Skeletal muscle tissue (tissue), 4 donors: ENCODE results near the gene ZFC3H1. TPM values are rescaled to one million over a fixed set of nuclear protein-coding genes. Genes with fewer than 3 reads are reported as not detected.

ENCODE experiments used
- H3K27ac ChIP-seq: one replicate; pipeline ENCODE4 v1.7.0; 2013; ENCODE audit warnings: mild to moderate bottlenecking, low read depth, low read length, inconsistent platforms
- H3K27me3 ChIP-seq, 3 donors: one replicate each; pipeline ENCODE4 v1.7.0; 2013; ENCODE audit warnings: low read length in 3 of 3; ENCODE audit not compliant: control insufficient read depth in 3 of 3, insufficient read depth in 3 of 3
- H3K36me3 ChIP-seq, 3 donors: one replicate each; pipeline ENCODE4 v1.7.0; 2013; ENCODE audit warnings: low read length in 3 of 3; ENCODE audit not compliant: control insufficient read depth in 3 of 3, insufficient read depth in 3 of 3
- H3K4me1 ChIP-seq, 3 donors: one replicate each; pipeline ENCODE4 v1.7.0; 2013; ENCODE audit warnings: low read length in 3 of 3, mild to moderate bottlenecking in 3 of 3; ENCODE audit not compliant: control insufficient read depth in 3 of 3, insufficient read depth in 3 of 3
- H3K4me3 ChIP-seq, 3 donors: one replicate each; pipeline ENCODE4 v1.7.0; 2013; ENCODE audit warnings: low read length in 3 of 3
- H3K9ac ChIP-seq, 3 donors: one replicate each; pipeline ENCODE4 v1.7.0; 2013; ENCODE audit warnings: low read length in 3 of 3, mild to moderate bottlenecking in 3 of 3, moderate library complexity in 2 of 3, low read depth in 1 of 3
- H3K9me3 ChIP-seq, 3 donors: one replicate each; pipeline ENCODE4 v1.7.0; 2013; ENCODE audit warnings: low read length in 3 of 3; ENCODE audit not compliant: control insufficient read depth in 3 of 3
- total RNA-seq: library from RNA; depleted of rRNA; stranded (reverse); fragments of >200 nt; gene quantifications from one replicate; pipeline ENCODE4 v1.2.3, GENCODE V29; 2014
- donor health status: Osteomylitis.

ZFC3H1 gene
- total RNA-seq, 1 donor from 2014 or later = 25.1 TPM

- Histone ChIP-seq H3K4me1 (no peaks in the 10 kb centered on the region), H3K4me3 (no peak overlapping the region), H3K27ac (no peak overlapping the region), H3K36me3 (peaks cover 21 to 77% (median 61%) of the 10 kb centered on the region in 3 donors), H3K27me3 (no peaks in the 10 kb centered on the region), H3K9ac (no peak overlapping the region), H3K9me3 (no peaks in the 10 kb centered on the region)
These were observed 41.7 kb downstream of the ZFC3H1 start for GRCh38 chr12:71621938-71622337.

GRCh38 chr12:71610031-71610795 is 53.4 kb downstream of the ZFC3H1 start:
- Histone ChIP-seq H3K4me1 (no peaks in the 10 kb centered on the region), H3K27ac (no peak overlapping the region), H3K27me3 (no peaks in the 10 kb centered on the region), H3K4me3 (no peak overlapping the region), H3K36me3 (peaks cover 7 to 61% (median 58%) of the 10 kb centered on the region in 3 donors), H3K9ac (no peak overlapping the region), H3K9me3 (no peaks in the 10 kb centered on the region)

GRCh38 chr12:71607494-71608330 is 55.9 kb downstream of the ZFC3H1 start:
- Histone ChIP-seq H3K36me3 (peaks cover 7 to 41% (median 36%) of the 10 kb centered on the region in 3 donors), H3K9me3 (no peaks in the 10 kb centered on the region), H3K9ac (no peak overlapping the region), H3K27ac (no peak overlapping the region), H3K27me3 (no peaks in the 10 kb centered on the region), H3K4me1 (peaks cover 0 to 6% (median 4%) of the 10 kb centered on the region in 3 donors), H3K4me3 (no peak overlapping the region)

- no peaks in the 10 kb centered on the region for H3K9me3 ChIP-seq
- peaks cover 7 to 20% (median 20%) of the 10 kb centered on the region in 3 donors for H3K36me3 ChIP-seq
- H3K9ac ChIP-seq = no peak overlapping the region
- H3K4me3 ChIP-seq = no peak overlapping the region
- H3K4me1 ChIP-seq = peaks cover 0 to 6% (median 4%) of the 10 kb centered on the region in 3 donors
- no peak overlapping the region for H3K27ac ChIP-seq
- no peaks in the 10 kb centered on the region for H3K27me3 ChIP-seq
These were observed 58.6 kb downstream of the ZFC3H1 start for GRCh38 chr12:71605039-71605438.

- H3K27me3 ChIP-seq = no peaks in the 10 kb centered on the region
- H3K9me3 ChIP-seq = no peaks in the 10 kb centered on the region
- no peak overlapping the region for H3K9ac ChIP-seq
- H3K27ac ChIP-seq = no peak overlapping the region
- peaks cover 0 to 6% (median 4%) of the 10 kb centered on the region in 3 donors for H3K4me1 ChIP-seq
- peaks cover 0 to 6% (median 4%) of the 10 kb centered on the region in 3 donors for H3K36me3 ChIP-seq
- H3K4me3 ChIP-seq = no peak overlapping the region
These were observed 60.7 kb downstream of the ZFC3H1 start for GRCh38 chr12:71602761-71603577.

- H3K9ac ChIP-seq = no peak overlapping the region
- H3K27ac ChIP-seq = no peak overlapping the region
- H3K4me3 ChIP-seq = no peak overlapping the region
- H3K36me3 ChIP-seq = peaks cover 0 to 4% (median 2%) of the 10 kb centered on the region in 3 donors
- no peaks in the 10 kb centered on the region for H3K27me3 ChIP-seq
- H3K4me1 ChIP-seq = peaks cover 0 to 6% (median 4%) of the 10 kb centered on the region in 3 donors
- H3K9me3 ChIP-seq = no peaks in the 10 kb centered on the region
These were observed 62.1 kb downstream of the ZFC3H1 start for GRCh38 chr12:71601546-71601945.

GRCh38 chr12:71599210-71599609 is 64.4 kb downstream of the ZFC3H1 start:
- no peak overlapping the region for H3K9ac ChIP-seq
- H3K36me3 ChIP-seq = no peaks in the 10 kb centered on the region
- H3K27me3 ChIP-seq = peaks cover 2 to 5% (median 4%) of the 10 kb centered on the region in 3 donors
- peaks cover 0 to 6% (median 4%) of the 10 kb centered on the region in 3 donors for H3K4me1 ChIP-seq
- no peak overlapping the region for H3K4me3 ChIP-seq
- no peaks in the 10 kb centered on the region for H3K9me3 ChIP-seq
- no peak overlapping the region for H3K27ac ChIP-seq

GRCh38 chr12:71594214-71594948 is 69.3 kb downstream of the ZFC3H1 start:
- Histone ChIP-seq H3K36me3 (no peaks in the 10 kb centered on the region), H3K9ac (no peak overlapping the region), H3K4me1 (no peaks in the 10 kb centered on the region), H3K4me3 (no peak overlapping the region), H3K27ac (no peak overlapping the region), H3K27me3 (peaks cover 4 to 6% (median 5%) of the 10 kb centered on the region in 3 donors), H3K9me3 (no peaks in the 10 kb centered on the region)

GRCh38 chr12:71592841-71593240 is 70.8 kb downstream of the ZFC3H1 start:
- Histone ChIP-seq H3K9me3 (no peaks in the 10 kb centered on the region), H3K4me1 (no peaks in the 10 kb centered on the region), H3K9ac (no peak overlapping the region), H3K4me3 (no peak overlapping the region), H3K27ac (no peak overlapping the region), H3K27me3 (peaks cover 4 to 6% (median 5%) of the 10 kb centered on the region in 3 donors), H3K36me3 (no peaks in the 10 kb centered on the region)
